Measurements from ENCODE around the gene TRPV2.

The TRPV2 gene

GRCh38 chr17:16483021-16483645 lies 67.8 kb downstream of the TRPV2 start:
- TF ChIP-seq TAF1 (IDR thresholded peaks at IDR 0.05; ENCODE audit: borderline replicate concordance, insufficient read depth, low read length): no peak
- TF ChIP-seq POLR2AphosphoS5 (IDR thresholded peaks at IDR 0.05; ENCODE audit: low read depth, low read length): no peak
- no peak for TF ChIP-seq REST (IDR thresholded peaks at IDR 0.05; ENCODE audit: insufficient read depth in 1 of 2, low read depth in 2 of 2, low read length in 2 of 2)
- TF ChIP-seq SIN3A (IDR thresholded peaks at IDR 0.05; ENCODE audit: borderline replicate concordance, insufficient read depth, low read length): no peak
- no peak for TF ChIP-seq FOXP2 (optimal IDR thresholded peaks at IDR 0.05; ENCODE audit: borderline replicate concordance, extremely low read depth, extremely low read length, insufficient read depth)

GRCh38 chr17:16484445-16485175 lies 69.2 kb downstream of the TRPV2 start:
- no peak for TF ChIP-seq TAF1 (IDR thresholded peaks at IDR 0.05; ENCODE audit: borderline replicate concordance, insufficient read depth, low read length)
- no peak for TF ChIP-seq SIN3A (IDR thresholded peaks at IDR 0.05; ENCODE audit: borderline replicate concordance, insufficient read depth, low read length)
- TF ChIP-seq FOXP2 (optimal IDR thresholded peaks at IDR 0.05; ENCODE audit: borderline replicate concordance, extremely low read depth, extremely low read length, insufficient read depth): no peak
- TF ChIP-seq REST (IDR thresholded peaks at IDR 0.05; ENCODE audit: insufficient read depth in 1 of 2, low read depth in 2 of 2, low read length in 2 of 2): no peak
- no peak for TF ChIP-seq POLR2AphosphoS5 (IDR thresholded peaks at IDR 0.05; ENCODE audit: low read depth, low read length)

All from PFSK-1 (cell line).